H1 (cell line): ENCODE measurements around the gene RITA1. TPM values are rescaled to one million over a fixed set of nuclear protein-coding genes. Genes with fewer than 3 reads are reported as not detected.
A peak's percentile ranks its signal among the peaks of the same experiment; 100 is the strongest.

ENCODE experiments used
- BRCA1 ChIP-seq: IDR thresholded peaks from 2 replicates; pipeline ENCODE4 v1.6.1; 2012; ENCODE audit warnings: low read depth, low read length, improper control_type of control experiment
- FOSL1 ChIP-seq: IDR thresholded peaks from 2 replicates; pipeline ENCODE4 v1.6.1; 2011; ENCODE audit warnings: mild to moderate bottlenecking, low read depth, low read length, moderate library complexity; ENCODE audit not compliant: insufficient read depth
- GABPA ChIP-seq: IDR thresholded peaks from 2 replicates; pipeline ENCODE4 v1.6.1; 2011; ENCODE audit warnings: mild to moderate bottlenecking, low read length, moderate library complexity, borderline replicate concordance; ENCODE audit not compliant: insufficient read depth
- JUND ChIP-seq: IDR thresholded peaks from 2 replicates; pipeline ENCODE4 v1.6.1; 2011; ENCODE audit warnings: mild to moderate bottlenecking, improper control_type of control experiment, low read length
- YY1 ChIP-seq: IDR thresholded peaks from 2 replicates; pipeline ENCODE4 v1.6.1; 2011; ENCODE audit warnings: low read depth, mild to moderate bottlenecking, low read length
- polyA plus RNA-seq, 7 experiments: library from polyadenylated mRNA; depleted of rRNA in 3 of 7; stranded (reverse) in 5 of 7; unstranded in 2 of 7; fragments of >200 nt in 5 of 7; fragments of 200-250 nt in 2 of 7; gene quantifications; 1 replicate in 5 of 7; 2 replicates in 1 of 7; 4 replicates in 1 of 7; pipeline versions ENCODE4 v1.2.1 to v1.2.3, GENCODE V29; 2011 to 2013; ENCODE audit warnings: missing spikeins in 2 of 7, mixed read lengths in 2 of 7
- total RNA-seq: library from RNA; stranded (reverse); fragmentation: NEBNext Ultra II Directional; extraction: Animal tissue kit (Norgen Biotek cat#: 25700); gene quantifications from 2 replicates; pipeline ENCODE4 v1.2.1, GENCODE V29; 2021
- TF ChIP-seq, protein P1 (sequence below): IDR thresholded peaks from 2 replicates; pipeline ENCODE4 v1.6.1; 2012; ENCODE audit warnings: inconsistent platforms

The RITA1 gene
- total and polyA plus RNA-seq, 2 of the 8 experiments (the other 6 are each of a cell fraction or from before 2014, with no cell fraction given): 24.1 to 25.8 TPM

DNA sequence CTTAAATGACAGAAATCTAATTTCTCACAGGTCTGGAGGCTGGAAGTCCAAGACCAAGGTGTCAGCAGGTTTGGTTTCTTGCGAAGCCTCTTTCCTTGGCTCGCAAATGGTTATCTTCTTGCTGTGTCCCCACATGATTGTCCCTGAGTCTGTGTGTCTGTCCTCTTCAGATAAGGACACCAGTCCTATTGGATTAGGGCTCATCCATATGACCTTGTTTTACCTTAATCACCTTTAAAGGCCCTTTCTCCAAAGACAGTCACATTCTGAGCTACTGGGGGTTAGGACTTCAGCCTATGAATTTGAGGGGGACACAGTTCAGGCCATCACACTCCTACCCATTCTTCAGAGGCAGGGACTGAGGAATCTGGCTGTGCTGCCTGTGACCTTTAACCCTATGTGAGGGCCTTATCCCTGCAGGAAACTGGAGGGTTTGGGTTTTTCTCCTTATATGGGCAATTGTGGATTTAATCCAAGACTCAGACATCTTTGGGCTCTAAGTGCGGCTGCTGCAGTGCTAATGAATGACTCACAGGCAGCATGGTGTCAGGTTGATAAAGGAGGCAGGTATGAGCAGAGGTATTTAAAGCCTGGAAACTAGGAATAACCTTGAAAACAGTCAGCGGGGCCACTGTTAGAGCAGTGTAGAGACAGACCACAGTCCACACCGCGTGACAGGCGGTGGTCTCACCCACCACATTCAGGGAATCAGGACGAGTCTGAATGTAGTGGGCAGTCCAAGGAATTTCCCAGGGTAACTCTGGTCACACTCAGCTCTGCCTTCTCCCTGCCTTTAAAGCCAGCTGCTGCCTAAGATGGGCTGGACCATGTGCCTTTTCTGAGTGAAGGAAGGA is 45.9 kb downstream of the RITA1 start (continued):
- TF ChIP-seq, protein P1, sequence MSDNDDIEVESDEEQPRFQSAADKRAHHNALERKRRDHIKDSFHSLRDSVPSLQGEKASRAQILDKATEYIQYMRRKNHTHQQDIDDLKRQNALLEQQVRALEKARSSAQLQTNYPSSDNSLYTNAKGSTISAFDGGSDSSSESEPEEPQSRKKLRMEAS: no peak
- TF ChIP-seq BRCA1 (no peak), GABPA (no peak), JUND (peak; percentile 61; the same call in 1 of the 2 replicates), FOSL1 (no peak), YY1 (no peak)
- TF ChIP-seq, all 59 proteins: peak for 7
